ENCODE data around the gene IL1RAPL1. TPM values are rescaled to one million over a fixed set of nuclear protein-coding genes. Genes with fewer than 3 reads are reported as not detected.
A peak's percentile ranks its signal among the peaks of the same experiment; 100 is the strongest.

IL1RAPL1 gene
- total RNA-seq, 2 donors from 2014 or later, result 0.66 to 1.1 TPM

GRCh38 chrX:29477878-29478277 lies 890.6 kb downstream of the IL1RAPL1 start:
- Histone ChIP-seq H3K9ac (ENCODE audit: extremely low read depth, low read length, poor library complexity, severe bottlenecking) (no peak overlapping the region), H3K4me3 (ENCODE audit: low read length) (no peak overlapping the region), H3K27me3 (ENCODE audit: control insufficient read depth, insufficient read depth, low read length, poor library complexity, severe bottlenecking) (no peaks in the 10 kb centered on the region), H3K4me1 (ENCODE audit: control insufficient read depth, insufficient read depth, low read length) (no peaks in the 10 kb centered on the region), H3K27ac (ENCODE audit: low read depth, low read length) (no peak overlapping the region), H3K9me3 (ENCODE audit: control insufficient read depth, low read length) (no peaks in the 10 kb centered on the region), H3K36me3 (ENCODE audit: control insufficient read depth, insufficient read depth, low read length) (no peaks in the 10 kb centered on the region)
- Mint-ChIP-seq H3K27me3 (ENCODE audit: insufficient read depth) (no peaks in the 10 kb centered on the region), H3K4me1 (peaks cover 2% of the 10 kb centered on the region), H3K36me3 (ENCODE audit: low read depth) (no peaks in the 10 kb centered on the region), H3K27ac (no peak overlapping the region), H3K4me3 (no peak overlapping the region), H3K9me3 (no peaks in the 10 kb centered on the region)
- DNase-seq, result no peak
- WGBS, 2 experiments (ENCODE audit: insufficient coverage in 1 of 2, insufficient read length in 1 of 2), result 65% methylated on average over 1 of the region's 1 CpG; no CpG with 5 or more reads in 1 of the 2 experiments
- TF ChIP-seq CTCF (conservative IDR thresholded peaks at IDR 0.05), result no peak

GRCh38 chrX:29478336-29479069 lies 891.3 kb downstream of the IL1RAPL1 start:
- Mint-ChIP-seq H3K4me3 (no peak overlapping the region), H3K4me1 (peaks cover 2% of the 10 kb centered on the region), H3K27me3 (ENCODE audit: insufficient read depth) (no peaks in the 10 kb centered on the region), H3K27ac (no peak overlapping the region), H3K36me3 (ENCODE audit: low read depth) (no peaks in the 10 kb centered on the region), H3K9me3 (no peaks in the 10 kb centered on the region)
- Histone ChIP-seq H3K9ac (ENCODE audit: extremely low read depth, low read length, poor library complexity, severe bottlenecking) (no peak overlapping the region), H3K27me3 (ENCODE audit: control insufficient read depth, insufficient read depth, low read length, poor library complexity, severe bottlenecking) (no peaks in the 10 kb centered on the region), H3K9me3 (ENCODE audit: control insufficient read depth, low read length) (no peaks in the 10 kb centered on the region), H3K27ac (ENCODE audit: low read depth, low read length) (no peak overlapping the region), H3K4me3 (ENCODE audit: low read length) (no peak overlapping the region), H3K4me1 (ENCODE audit: control insufficient read depth, insufficient read depth, low read length) (no peaks in the 10 kb centered on the region), H3K36me3 (ENCODE audit: control insufficient read depth, insufficient read depth, low read length) (no peaks in the 10 kb centered on the region)
- DNase-seq, result peak; percentile 66
- peak; percentile 96 for TF ChIP-seq CTCF (conservative IDR thresholded peaks at IDR 0.05)
- WGBS, 2 experiments (ENCODE audit: insufficient coverage in 1 of 2, insufficient read length in 1 of 2), result 58 to 90% methylated on average over 3 to 9 of the region's 10 CpGs

GRCh38 chrX:29487214-29487613 lies 900.0 kb downstream of the IL1RAPL1 start:
- DNase-seq, result no peak
- Histone ChIP-seq H3K9me3 (ENCODE audit: control insufficient read depth, low read length) (no peaks in the 10 kb centered on the region), H3K4me3 (ENCODE audit: low read length) (no peak overlapping the region), H3K4me1 (ENCODE audit: control insufficient read depth, insufficient read depth, low read length) (no peaks in the 10 kb centered on the region), H3K9ac (ENCODE audit: extremely low read depth, low read length, poor library complexity, severe bottlenecking) (no peak overlapping the region), H3K27ac (ENCODE audit: low read depth, low read length) (no peak overlapping the region), H3K27me3 (ENCODE audit: control insufficient read depth, insufficient read depth, low read length, poor library complexity, severe bottlenecking) (no peaks in the 10 kb centered on the region), H3K36me3 (ENCODE audit: control insufficient read depth, insufficient read depth, low read length) (no peaks in the 10 kb centered on the region)
- no peak overlapping the region for H3K27ac Mint-ChIP-seq
- no peaks in the 10 kb centered on the region for H3K36me3 Mint-ChIP-seq (ENCODE audit: low read depth)
- H3K4me1 Mint-ChIP-seq, result peaks cover 6% of the 10 kb centered on the region
- no peak overlapping the region for H3K4me3 Mint-ChIP-seq
- no peaks in the 10 kb centered on the region for H3K27me3 Mint-ChIP-seq (ENCODE audit: insufficient read depth)
- WGBS, 2 experiments (ENCODE audit: insufficient coverage in 1 of 2, insufficient read length in 1 of 2), result 83 to 95% methylated on average over 1 to 2 of the region's 2 CpGs
- no peak for TF ChIP-seq CTCF (conservative IDR thresholded peaks at IDR 0.05)
- no peaks in the 10 kb centered on the region for H3K9me3 Mint-ChIP-seq
